ENCODE measurements around the gene IFNG. TPM values are rescaled to one million over a fixed set of nuclear protein-coding genes. Genes with fewer than 3 reads are reported as not detected.
A peak's percentile ranks its signal among the peaks of the same experiment; 100 is the strongest.

The IFNG gene
- total and polyA plus RNA-seq, 9 of the 15 experiments (the other 6 are each of a cell fraction or from before 2014, with no cell fraction given): 0.38 TPM; not detected in 8

GRCh38 chr12:68178774-68179439 is 19.4 kb upstream of the IFNG start (continued):
- TF ChIP-seq DEAF1 (CRISPR knock-in tag; IDR thresholded peaks at IDR 0.05) (no peak), NR2C2 (CRISPR knock-in tag; IDR thresholded peaks at IDR 0.05) (no peak), NR2C2 (tag; IDR thresholded peaks at IDR 0.05) (peak; percentile 58), NFE2 (IDR thresholded peaks at IDR 0.05; ENCODE audit: low read depth) (peak; percentile 62), ETV5 (CRISPR knock-in tag; IDR thresholded peaks at IDR 0.05; ENCODE audit: low read depth) (0 out of 2 replicates have a peak, but pooled peaks have one; percentile 25), PHTF2 (CRISPR knock-in tag; IDR thresholded peaks at IDR 0.05) (no peak), ARID1B (IDR thresholded peaks at IDR 0.05) (peak; percentile 52; the same call in 1 of the 2 replicates), E2F8 (IDR thresholded peaks at IDR 0.05; ENCODE audit: low read depth, partially characterized antibody) (no peak), USF2 (CRISPR knock-in tag; IDR thresholded peaks at IDR 0.05) (peak; percentile 47; the same call in 1 of the 2 replicates), GABPA (tag; conservative IDR thresholded peaks at IDR 0.05; ENCODE audit: low read depth) (no peak), CEBPG (CRISPR knock-in tag; IDR thresholded peaks at IDR 0.05) (no peak), CEBPG (tag; conservative IDR thresholded peaks at IDR 0.05 in 1 of 2, IDR thresholded peaks at IDR 0.05 in 1 of 2) (peak in 1 of 2 experiments; percentile 55; a peak in 3 of 4 replicates), MAFG (tag; conservative IDR thresholded peaks at IDR 0.05) (peak; percentile 31; the same call in 1 of the 2 replicates), SMAD4 (CRISPR knock-in tag; conservative IDR thresholded peaks at IDR 0.05) (peak; percentile 88), USF1 (CRISPR knock-in tag; IDR thresholded peaks at IDR 0.05) (peak; percentile 26; the same call in 1 of the 2 replicates), ATF4 (CRISPR knock-in tag; IDR thresholded peaks at IDR 0.05) (0 out of 2 replicates have a peak, but pooled peaks have one; percentile 16), XRCC5 (IDR thresholded peaks at IDR 0.05; ENCODE audit: low read depth, low read length) (no peak), JUND (IDR thresholded peaks at IDR 0.05; ENCODE audit: borderline replicate concordance, low read depth, low read length) (peak; percentile 80), JUND (tag; IDR thresholded peaks at IDR 0.05; ENCODE audit: borderline replicate concordance, low read depth, low read length) (peak; percentile 87; the same call in 2 of the 3 replicates), ZNF253 (CRISPR knock-in tag; conservative IDR thresholded peaks at IDR 0.05) (no peak), MAFK (IDR thresholded peaks at IDR 0.05; ENCODE audit: low read length) (peak; percentile 4; the same call in 1 of the 2 replicates)

Data from K562 (cell line).